OCI-LY1 (cell line): Measurements from ENCODE around the gene NPAS3.

Experiments used
- H2AFZ ChIP-seq: fragments of 200-600 bp; sonication (generic), shearing (Covaris generic); 2 replicates; pipeline ENCODE4 v1.6.0; 2014; ENCODE audit warnings: antibody characterized with exemption, mild to moderate bottlenecking, low read length
- H3F3A ChIP-seq: fragments of 200-600 bp; sonication (generic), shearing (Covaris generic); 2 replicates; pipeline ENCODE4 v1.6.0; 2014; ENCODE audit warnings: mild to moderate bottlenecking, antibody characterized with exemption, low read length, moderate library complexity; ENCODE audit not compliant: insufficient read depth
- H3K27ac ChIP-seq: fragments of 200-600 bp; sonication (generic); 2 replicates; pipeline ENCODE4 v1.5.1; 2014; ENCODE audit warnings: low read length, mixed run types, mild to moderate bottlenecking, low read depth; ENCODE audit not compliant: poor library complexity, severe bottlenecking
- H3K27me3 ChIP-seq: fragments of 200-600 bp; sonication (generic); 2 replicates; pipeline ENCODE4 v1.6.0; 2014; ENCODE audit warnings: antibody characterized with exemption, mild to moderate bottlenecking, low read length, moderate library complexity; ENCODE audit not compliant: insufficient read depth
- H3K36me3 ChIP-seq: fragments of 200-600 bp; sonication (generic); 2 replicates; pipeline ENCODE4 v1.6.1; 2014; ENCODE audit warnings: mild to moderate bottlenecking, antibody characterized with exemption, low read length, moderate library complexity, mixed read lengths; ENCODE audit not compliant: insufficient read depth
- H3K4me1 ChIP-seq: fragments of 200-600 bp; sonication (generic); 2 replicates; pipeline ENCODE4 v1.5.1; 2014; ENCODE audit warnings: mild to moderate bottlenecking, low read length, moderate library complexity; ENCODE audit not compliant: insufficient read depth, severe bottlenecking
- H3K4me2 ChIP-seq: fragments of 200-600 bp; sonication (generic), shearing (Covaris generic); 2 replicates; pipeline ENCODE4 v1.6.1; 2014; ENCODE audit warnings: low read length
- H3K4me3 ChIP-seq: fragments of 200-600 bp; sonication (generic); 2 replicates; pipeline ENCODE4 v1.5.1; 2014; ENCODE audit warnings: low read length, low read depth, mild to moderate bottlenecking, mixed read lengths; ENCODE audit not compliant: poor library complexity, severe bottlenecking
- H3K79me2 ChIP-seq: fragments of 200-600 bp; shearing (Covaris generic); 2 replicates; pipeline ENCODE4 v1.6.1; 2016; ENCODE audit warnings: mixed run types, low read length, mixed read lengths; ENCODE audit not compliant: insufficient read depth
- H3K9ac ChIP-seq: fragments of 200-600 bp; sonication (generic), shearing (Covaris generic); 2 replicates; pipeline ENCODE4 v1.6.1; 2014; ENCODE audit warnings: mild to moderate bottlenecking, low read length, mixed read lengths
- H3K9me2 ChIP-seq: fragments of 200-600 bp; sonication (generic), shearing (Covaris generic); 2 replicates; pipeline ENCODE4 v1.6.1; 2014; ENCODE audit warnings: low read depth, mild to moderate bottlenecking, low read length, mixed read lengths
- H3K9me3 ChIP-seq: fragments of 200-600 bp; shearing (Covaris generic); 2 replicates; pipeline ENCODE4 v1.6.1; 2014; ENCODE audit warnings: low read length, mixed read lengths
- H4K20me1 ChIP-seq: fragments of 200-600 bp; sonication (generic), shearing (Covaris generic); 2 replicates; pipeline ENCODE4 v1.6.0; 2016; ENCODE audit warnings: mild to moderate bottlenecking, low read length; ENCODE audit not compliant: insufficient read depth
- EZH2 ChIP-seq: fragments of 200-600 bp; sonication (generic), shearing (Covaris generic); IDR thresholded peaks from 2 replicates; pipeline ENCODE4 v1.8.0; 2017; ENCODE audit warnings: borderline replicate concordance, mixed run types, mild to moderate bottlenecking, antibody characterized with exemption, low read length, moderate library complexity, mixed read lengths
- TF ChIP-seq, protein P1 (sequence below): fragments of 200-600 bp; sonication (generic), shearing (Covaris generic); IDR thresholded peaks from 2 replicates; pipeline ENCODE4 v1.5.1; 2017; ENCODE audit warnings: mild to moderate bottlenecking, antibody characterized with exemption, low read length, moderate library complexity, mixed read lengths

Gene NPAS3

DNA sequence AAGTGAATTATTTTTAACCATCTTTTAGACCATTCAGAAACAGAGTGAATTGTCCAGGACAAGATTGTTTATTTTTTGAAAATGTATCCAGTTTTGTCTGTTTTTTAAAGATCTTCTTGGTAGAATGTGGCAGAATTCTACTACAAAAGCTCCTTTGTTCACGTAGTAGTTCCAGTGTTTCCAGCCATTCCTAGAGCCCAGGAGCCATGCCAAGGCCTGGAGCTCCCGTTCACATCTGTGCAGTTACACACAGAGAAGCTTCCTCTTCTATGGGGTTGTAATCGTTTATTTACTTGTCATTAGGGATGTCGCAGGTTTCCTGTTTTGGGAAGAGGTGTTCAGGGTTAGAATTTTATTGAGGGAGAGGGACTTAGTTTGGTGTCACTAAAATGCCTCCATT lies 409.8 kb downstream of the NPAS3 start:
- TF ChIP-seq EZH2, result no peak
- TF ChIP-seq, protein P1, sequence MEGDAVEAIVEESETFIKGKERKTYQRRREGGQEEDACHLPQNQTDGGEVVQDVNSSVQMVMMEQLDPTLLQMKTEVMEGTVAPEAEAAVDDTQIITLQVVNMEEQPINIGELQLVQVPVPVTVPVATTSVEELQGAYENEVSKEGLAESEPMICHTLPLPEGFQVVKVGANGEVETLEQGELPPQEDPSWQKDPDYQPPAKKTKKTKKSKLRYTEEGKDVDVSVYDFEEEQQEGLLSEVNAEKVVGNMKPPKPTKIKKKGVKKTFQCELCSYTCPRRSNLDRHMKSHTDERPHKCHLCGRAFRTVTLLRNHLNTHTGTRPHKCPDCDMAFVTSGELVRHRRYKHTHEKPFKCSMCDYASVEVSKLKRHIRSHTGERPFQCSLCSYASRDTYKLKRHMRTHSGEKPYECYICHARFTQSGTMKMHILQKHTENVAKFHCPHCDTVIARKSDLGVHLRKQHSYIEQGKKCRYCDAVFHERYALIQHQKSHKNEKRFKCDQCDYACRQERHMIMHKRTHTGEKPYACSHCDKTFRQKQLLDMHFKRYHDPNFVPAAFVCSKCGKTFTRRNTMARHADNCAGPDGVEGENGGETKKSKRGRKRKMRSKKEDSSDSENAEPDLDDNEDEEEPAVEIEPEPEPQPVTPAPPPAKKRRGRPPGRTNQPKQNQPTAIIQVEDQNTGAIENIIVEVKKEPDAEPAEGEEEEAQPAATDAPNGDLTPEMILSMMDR, result no peak
- Histone ChIP-seq H4K20me1 (no peaks in the 10 kb centered on the region), H3F3A (no peaks in the 10 kb centered on the region), H3K9me3 (no peaks in the 10 kb centered on the region), H3K4me2 (no peak overlapping the region), H3K9ac (no peak overlapping the region), H3K9me2 (no peaks in the 10 kb centered on the region), H3K79me2 (no peaks in the 10 kb centered on the region), H2AFZ (no peak overlapping the region), H3K4me3 (no peak overlapping the region), H3K27me3 (no peaks in the 10 kb centered on the region), H3K36me3 (no peaks in the 10 kb centered on the region), H3K27ac (no peak overlapping the region), H3K4me1 (no peaks in the 10 kb centered on the region)

GRCh38 chr14:33349871-33350270 lies 411.2 kb downstream of the NPAS3 start:
- H3K36me3 ChIP-seq, result no peaks in the 10 kb centered on the region
- no peaks in the 10 kb centered on the region for H3K4me1 ChIP-seq
- H3K79me2 ChIP-seq, result no peaks in the 10 kb centered on the region
- H2AFZ ChIP-seq, result no peak overlapping the region
- no peaks in the 10 kb centered on the region for H3K9me3 ChIP-seq
- H3K4me2 ChIP-seq, result no peak overlapping the region
- no peak overlapping the region for H3K27ac ChIP-seq
- no peak for TF ChIP-seq EZH2
- TF ChIP-seq, protein P1, result no peak
- no peaks in the 10 kb centered on the region for H3K27me3 ChIP-seq
- H3F3A ChIP-seq, result no peaks in the 10 kb centered on the region
- no peak overlapping the region for H3K4me3 ChIP-seq
- H4K20me1 ChIP-seq, result no peaks in the 10 kb centered on the region
- no peak overlapping the region for H3K9ac ChIP-seq
- H3K9me2 ChIP-seq, result no peaks in the 10 kb centered on the region

DNA sequence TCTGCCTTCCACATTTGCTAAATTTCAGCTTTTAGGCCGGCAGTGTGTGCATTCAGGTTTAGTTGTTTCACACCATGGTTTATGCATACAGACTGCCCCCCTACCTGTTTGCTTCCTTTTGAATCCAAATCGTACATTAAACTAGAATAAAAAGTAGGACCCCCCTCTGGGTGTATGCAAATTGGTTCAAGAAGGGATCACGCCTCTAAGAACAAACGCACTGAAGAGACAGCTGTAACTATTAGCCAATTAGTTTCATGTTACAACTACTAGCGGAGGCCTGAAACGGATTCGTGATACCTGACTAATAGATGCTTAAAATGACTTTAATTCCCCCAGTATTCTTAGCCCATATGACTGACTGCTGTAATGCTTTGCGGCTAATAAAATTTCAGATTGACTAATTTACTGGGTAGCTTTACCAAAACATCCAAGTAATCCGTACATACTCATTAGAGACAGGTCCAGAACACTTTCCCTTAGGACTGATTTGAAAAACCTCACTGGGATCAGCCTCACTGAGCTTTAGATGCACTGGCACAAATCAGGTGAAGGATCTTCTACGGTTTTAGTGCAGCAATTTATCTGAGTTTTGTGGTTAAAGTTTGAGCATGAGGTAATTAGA lies 411.8 kb downstream of the NPAS3 start:
- Histone ChIP-seq H3K4me2 (no peak overlapping the region), H3K4me1 (no peaks in the 10 kb centered on the region), H3K9me2 (no peaks in the 10 kb centered on the region), H3K9me3 (no peaks in the 10 kb centered on the region), H3K4me3 (no peak overlapping the region), H3K27ac (no peak overlapping the region), H3K27me3 (no peaks in the 10 kb centered on the region), H4K20me1 (no peaks in the 10 kb centered on the region), H3K9ac (no peak overlapping the region), H3K36me3 (no peaks in the 10 kb centered on the region), H3F3A (no peaks in the 10 kb centered on the region), H2AFZ (no peak overlapping the region), H3K79me2 (no peaks in the 10 kb centered on the region)
- TF ChIP-seq, protein P1, result no peak
- no peak for TF ChIP-seq EZH2
